Activated CD8-positive, alpha-beta memory T cell treated with anti-CD3 and anti-CD28 coated beads, Interleukin-2, amount 50 U/mL, for 24 hours (primary cell): ENCODE measurements around the gene CALCOCO2.

Experiments
- DNase-seq: peaks from one replicate; pipeline ENCODE4 v3.0.0-alpha.2; 2020; ENCODE audit errors: extremely low read depth

The CALCOCO2 gene

GRCh38 chr17:48873209-48873608 lies 42.4 kb downstream of the CALCOCO2 start:
- DNase-seq, result no peak

- DNase-seq, result no peak
Measured at GRCh38 chr17:48873696-48874443, 43.0 kb downstream of the CALCOCO2 start.

GRCh38 chr17:48878920-48879898 lies 48.4 kb downstream of the CALCOCO2 start:
- DNase-seq, result no peak

GRCh38 chr17:48882272-48882671 lies 51.4 kb downstream of the CALCOCO2 start:
- DNase-seq, result no peak

GRCh38 chr17:48883171-48883570 lies 52.3 kb downstream of the CALCOCO2 start:
- no peak for DNase-seq

DNA sequence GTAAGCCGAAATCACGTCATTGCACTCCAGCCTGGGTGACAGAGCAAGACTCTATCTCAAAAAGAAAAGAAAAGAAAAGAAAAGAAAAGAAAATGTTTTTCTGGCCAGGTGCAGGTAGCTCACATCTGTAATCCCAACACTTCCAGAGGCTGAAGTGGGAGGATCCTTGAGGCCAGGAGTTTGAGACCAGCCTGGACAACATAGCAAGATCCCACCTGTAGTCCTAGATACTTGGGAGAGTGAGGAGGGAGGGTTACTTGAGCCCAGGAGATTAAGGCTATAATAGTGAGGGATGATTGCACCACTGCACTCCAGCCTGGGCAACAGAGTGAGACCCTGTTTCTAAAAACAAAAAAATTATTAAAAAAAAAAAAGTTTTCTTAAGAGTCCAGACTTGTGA lies 59.3 kb downstream of the CALCOCO2 start:
- DNase-seq, result no peak

DNA sequence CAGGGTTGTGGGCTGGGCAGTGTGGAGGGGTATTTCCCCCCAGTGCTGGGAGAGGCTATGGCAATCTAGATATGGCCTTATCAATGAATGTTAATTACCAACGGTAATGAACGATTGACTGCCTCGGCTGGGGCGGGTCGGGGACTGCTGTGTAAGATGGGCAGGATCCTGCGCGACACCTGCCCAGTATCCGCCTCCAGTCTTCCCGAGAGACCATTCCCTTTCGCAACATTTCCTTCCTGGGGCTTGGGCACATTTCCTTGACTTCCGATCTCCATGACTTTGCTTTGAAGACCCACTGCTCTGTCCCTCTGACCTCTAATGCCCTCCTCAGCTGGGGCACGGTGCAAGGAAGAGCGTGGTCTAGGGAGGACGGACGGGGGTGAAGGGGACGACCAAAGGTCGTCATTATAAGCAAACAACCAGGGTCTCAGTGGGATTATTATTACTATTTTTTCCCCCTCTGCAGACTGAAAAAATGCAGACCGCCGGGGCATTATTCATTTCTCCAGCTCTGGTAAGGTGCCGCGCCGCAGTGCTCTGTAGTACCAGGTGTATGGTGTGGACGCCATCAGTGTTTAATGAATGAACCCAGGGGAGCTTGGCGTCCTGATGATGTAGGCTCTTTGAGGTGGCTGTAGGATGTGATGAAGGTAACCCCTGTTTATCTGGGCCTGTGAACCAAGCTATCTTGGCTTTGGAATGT lies 62.3 kb downstream of the CALCOCO2 start:
- no peak for DNase-seq

DNA sequence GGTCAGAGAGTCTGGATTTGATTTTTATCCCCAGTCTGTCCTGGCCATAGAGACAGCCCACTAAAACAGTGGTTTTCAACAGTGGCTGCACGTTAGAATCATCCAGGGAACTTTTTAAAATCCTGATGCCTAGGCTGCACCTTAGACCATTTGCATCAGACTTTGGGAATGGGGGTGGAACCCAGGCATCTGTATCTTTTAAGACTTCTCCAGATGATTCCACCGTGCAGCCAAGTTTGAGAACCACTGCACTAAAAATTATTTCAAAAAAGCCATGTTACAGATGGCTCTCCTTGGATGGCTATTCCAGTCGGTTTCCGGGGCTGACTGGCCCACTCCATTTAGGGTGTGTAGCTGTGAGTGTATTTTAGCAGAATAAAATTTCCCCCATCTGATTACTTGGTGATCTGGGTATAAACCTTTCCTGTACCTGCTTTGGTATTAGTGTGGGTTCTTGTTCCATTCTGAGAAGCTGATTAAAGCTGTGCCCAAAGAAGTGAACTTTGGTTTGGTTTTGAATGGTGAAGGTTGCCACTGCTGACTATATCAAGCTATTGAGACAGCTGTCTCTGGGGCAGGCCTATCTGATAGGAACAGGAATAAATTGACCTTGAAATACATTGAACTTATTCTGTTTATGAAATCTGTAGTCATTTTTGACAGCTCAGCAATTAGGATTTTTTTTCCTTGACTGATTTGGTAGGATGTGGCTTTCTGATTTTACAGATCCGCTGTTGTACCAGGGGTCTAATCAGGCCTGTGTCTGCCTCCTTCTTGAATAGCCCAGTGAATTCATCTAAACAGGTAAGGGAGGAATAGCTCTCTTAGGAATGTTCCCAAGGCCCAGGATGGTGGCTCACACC lies 63.0 kb downstream of the CALCOCO2 start:
- no peak for DNase-seq

GRCh38 chr17:48894886-48895285 lies 64.1 kb downstream of the CALCOCO2 start:
- no peak for DNase-seq

DNA sequence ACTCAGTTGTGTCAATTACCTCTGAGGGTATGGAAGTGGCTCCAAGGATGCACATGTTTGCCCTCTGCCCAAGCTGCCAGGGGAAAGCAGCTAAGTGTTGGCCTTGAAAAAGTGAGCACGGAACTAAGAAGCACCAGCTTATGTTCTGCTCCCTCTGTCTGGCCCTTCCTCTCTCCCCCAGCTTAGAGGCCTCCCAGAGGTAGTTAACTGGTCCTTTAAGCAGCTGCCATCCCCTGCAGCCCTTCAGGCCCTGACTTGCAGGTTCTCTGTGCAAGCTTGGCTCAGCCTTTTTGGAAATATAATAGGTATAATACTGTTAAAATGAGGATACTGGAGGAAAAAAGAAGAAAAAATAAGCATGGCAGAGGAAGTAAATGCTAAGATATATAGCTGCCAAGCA lies 70.4 kb downstream of the CALCOCO2 start:
- no peak for DNase-seq

DNA sequence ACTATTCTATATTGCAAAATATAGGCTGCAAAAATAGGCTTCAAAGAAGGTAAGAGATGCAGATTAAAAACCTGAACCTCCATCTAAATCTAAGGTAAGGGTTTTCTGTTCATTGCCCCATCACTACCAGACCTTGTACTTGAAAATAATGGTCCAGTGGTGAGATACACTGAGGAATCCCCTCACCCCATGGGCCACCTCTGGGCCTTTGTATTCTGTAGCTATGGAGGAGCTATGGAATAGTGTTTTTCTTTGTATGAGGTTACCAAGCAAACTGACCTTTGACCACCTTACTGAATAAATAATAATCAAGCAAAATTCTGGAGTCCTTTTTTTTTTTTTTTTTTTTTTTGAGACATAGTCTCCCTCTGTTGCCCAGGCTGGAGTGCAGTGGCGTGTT lies 72.6 kb downstream of the CALCOCO2 start:
- DNase-seq, result no peak

DNA sequence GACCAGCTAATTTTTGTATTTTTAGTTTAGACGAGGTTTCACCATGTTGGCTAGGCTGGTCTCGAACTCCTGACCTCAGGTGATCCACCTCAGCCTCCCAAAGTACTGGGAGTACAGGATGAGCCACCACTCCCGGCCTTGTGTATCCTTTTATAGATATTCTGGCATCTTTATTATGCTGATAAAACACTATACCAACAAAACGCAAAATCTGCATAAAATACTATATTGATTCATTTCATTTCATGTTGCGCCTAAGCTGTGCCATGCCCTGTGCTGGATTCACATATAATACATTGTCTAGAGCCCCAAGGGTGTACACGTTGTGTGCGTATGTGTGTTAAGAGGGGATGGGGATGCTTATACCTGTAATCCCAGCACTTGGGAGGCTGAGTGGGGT lies 73.6 kb downstream of the CALCOCO2 start:
- no peak for DNase-seq

DNA sequence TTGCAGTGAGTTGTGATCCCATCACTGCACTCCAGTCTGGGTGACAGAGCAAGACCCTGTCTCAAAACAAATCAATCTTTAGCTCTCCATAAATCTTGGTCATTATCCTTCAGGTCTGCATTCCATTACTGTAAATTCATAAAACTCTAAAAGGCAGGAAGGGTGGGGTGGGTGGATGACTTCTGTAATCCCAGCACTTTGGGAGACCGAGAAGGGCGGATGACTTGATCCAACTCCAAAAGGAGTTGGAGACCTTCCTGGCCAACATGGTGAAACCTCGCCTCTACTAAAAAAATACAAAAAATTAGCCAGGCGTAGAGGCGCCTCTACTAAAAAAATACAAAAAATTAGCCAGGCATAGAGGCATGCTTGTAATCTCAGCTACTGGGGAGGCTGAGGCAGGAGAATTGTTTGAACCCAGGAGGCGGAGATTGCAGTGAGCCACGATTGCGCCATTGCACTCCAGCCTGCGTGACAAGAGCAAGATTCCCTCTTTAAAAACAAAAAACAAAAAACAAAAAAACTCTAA lies 75.2 kb downstream of the CALCOCO2 start:
- no peak for DNase-seq

GRCh38 chr17:48907713-48908046 lies 76.8 kb downstream of the CALCOCO2 start:
- DNase-seq, result no peak

- peak; percentile 67 for DNase-seq
Measured at GRCh38 chr17:48908047-48908843, 77.4 kb downstream of the CALCOCO2 start, which contains the start of gene UBE2Z. TSS of gene UBE2Z (plus strand) at chr17:48908407. CDS start at chr17:48908504, 97 bp downstream.

DNA sequence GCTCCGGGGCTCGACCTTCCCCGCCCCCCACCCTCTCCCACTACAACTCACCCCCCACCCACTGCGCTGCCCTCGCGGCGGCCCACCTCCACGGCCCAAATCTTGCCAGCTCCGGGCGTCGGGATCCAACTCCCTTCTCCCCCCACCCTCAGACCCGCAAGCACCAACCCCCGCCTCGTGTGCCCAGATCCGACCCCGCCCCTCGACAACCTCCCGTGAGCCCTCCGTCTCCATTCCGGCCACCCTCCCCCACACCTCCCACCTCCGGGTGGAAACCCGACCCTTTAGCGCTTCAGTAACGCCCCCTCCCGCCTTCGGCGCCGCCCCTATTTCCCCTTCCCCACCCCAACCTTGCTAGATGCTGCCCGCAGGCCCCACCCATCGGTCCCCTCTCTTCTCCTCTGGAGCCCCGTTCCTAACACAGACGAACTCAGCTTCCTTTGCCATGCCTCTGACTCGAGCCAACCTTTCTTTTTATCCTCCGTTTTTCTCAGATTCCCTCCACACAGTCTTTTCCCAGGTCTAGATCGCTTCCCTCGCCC lies 78.1 kb downstream of the CALCOCO2 start:
- DNase-seq, result peak; percentile 84

DNA sequence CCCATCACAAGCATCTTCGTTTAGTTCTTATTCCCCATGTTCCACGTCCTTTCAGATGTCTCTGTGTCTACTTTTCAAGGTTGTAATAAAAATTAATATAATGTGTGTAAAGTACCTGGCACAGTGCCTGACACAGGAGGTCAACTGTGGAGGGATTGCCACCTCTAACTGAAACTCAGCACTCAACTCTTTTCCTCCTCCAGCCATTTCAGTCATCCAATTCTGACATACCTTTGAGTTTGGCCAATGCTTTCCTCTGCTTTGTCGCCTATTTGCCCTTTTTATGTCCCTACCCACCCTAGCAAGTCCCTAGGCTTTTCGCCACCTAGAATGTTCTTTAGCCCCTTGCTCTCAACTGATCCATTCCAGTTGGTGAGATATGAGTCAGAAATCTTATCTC lies 78.9 kb downstream of the CALCOCO2 start:
- no peak for DNase-seq

DNA sequence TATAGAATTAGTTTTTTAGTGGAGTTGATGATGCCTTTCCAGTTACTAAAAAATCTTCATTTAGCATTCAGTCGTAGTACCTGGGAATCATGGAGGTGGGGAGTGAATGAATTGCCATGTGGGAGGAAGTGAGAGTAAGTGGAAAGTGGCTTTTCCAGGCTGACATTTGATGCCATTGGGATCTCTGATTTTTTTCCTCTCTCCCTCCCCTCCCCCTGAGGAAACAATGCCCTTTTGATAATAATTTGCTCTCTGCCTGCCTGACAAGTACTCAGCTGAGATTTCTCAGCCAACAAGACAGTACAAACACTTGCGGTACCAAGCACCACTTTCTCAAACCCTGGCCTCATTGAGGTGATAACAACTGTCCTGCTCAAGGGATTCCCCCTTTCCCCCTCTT lies 79.5 kb downstream of the CALCOCO2 start:
- no peak for DNase-seq

GRCh38 chr17:48912476-48912875 lies 81.6 kb downstream of the CALCOCO2 start:
- DNase-seq, result no peak
